Thyroid gland (tissue), 4 donors: ENCODE data around the gene NUSAP1.

Experiments
- POLR2A ChIP-seq, 2 donors: fragments of 450-650 bp; IDR thresholded peaks; one replicate each; pipeline ENCODE4 v1.6.1; 2017; ENCODE audit warnings: antibody characterized with exemption in 2 of 2, mild to moderate bottlenecking in 2 of 2, moderate library complexity in 1 of 2
- TF ChIP-seq, protein P1 (sequence below), 6 experiments: fragments of 200-600 bp in 3 of 6; fragments of 450-650 bp in 3 of 6; sonication (generic) in 3 of 6; IDR thresholded peaks; one replicate each; pipeline ENCODE4 v1.5.1; 2016 to 2019; ENCODE audit warnings: antibody characterized with exemption in 6 of 6, mild to moderate bottlenecking in 2 of 6, inconsistent platforms in 1 of 6, moderate library complexity in 1 of 6

DNA sequence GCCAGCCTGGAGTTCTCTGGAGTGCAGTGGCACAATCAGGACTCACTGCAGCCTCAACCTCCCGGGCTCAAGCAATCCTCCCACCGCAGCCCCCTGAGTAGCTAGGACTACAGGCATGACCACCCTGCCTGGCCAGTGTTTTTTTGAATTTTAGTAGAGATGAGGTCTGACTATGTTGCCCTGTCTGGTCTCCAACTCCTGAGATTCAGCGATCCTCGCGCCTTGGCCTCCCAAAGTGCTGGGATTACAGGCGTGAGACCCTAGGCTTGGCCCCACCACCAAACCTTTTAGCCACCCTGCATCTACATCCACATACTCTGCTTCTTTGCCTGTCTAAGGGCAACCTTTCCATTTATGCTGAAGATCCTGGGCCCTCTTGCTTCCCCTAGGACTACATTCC lies 4.4 kb downstream of the NUSAP1 start:
- TF ChIP-seq, protein P1, sequence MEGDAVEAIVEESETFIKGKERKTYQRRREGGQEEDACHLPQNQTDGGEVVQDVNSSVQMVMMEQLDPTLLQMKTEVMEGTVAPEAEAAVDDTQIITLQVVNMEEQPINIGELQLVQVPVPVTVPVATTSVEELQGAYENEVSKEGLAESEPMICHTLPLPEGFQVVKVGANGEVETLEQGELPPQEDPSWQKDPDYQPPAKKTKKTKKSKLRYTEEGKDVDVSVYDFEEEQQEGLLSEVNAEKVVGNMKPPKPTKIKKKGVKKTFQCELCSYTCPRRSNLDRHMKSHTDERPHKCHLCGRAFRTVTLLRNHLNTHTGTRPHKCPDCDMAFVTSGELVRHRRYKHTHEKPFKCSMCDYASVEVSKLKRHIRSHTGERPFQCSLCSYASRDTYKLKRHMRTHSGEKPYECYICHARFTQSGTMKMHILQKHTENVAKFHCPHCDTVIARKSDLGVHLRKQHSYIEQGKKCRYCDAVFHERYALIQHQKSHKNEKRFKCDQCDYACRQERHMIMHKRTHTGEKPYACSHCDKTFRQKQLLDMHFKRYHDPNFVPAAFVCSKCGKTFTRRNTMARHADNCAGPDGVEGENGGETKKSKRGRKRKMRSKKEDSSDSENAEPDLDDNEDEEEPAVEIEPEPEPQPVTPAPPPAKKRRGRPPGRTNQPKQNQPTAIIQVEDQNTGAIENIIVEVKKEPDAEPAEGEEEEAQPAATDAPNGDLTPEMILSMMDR (IDR thresholded peaks at IDR 0.05): no peak
- TF ChIP-seq POLR2A (IDR thresholded peaks at IDR 0.05): no peak
